Stimulated activated CD8-positive, alpha-beta memory T cell treated with anti-CD3 and anti-CD28 coated beads, Interleukin-4, amount 100 ng/mL, for 4 hours (primary cell): Measurements from ENCODE around the gene NKX2-3.

ENCODE experiments used
- DNase-seq, 2 donors: peaks; one replicate each; pipeline ENCODE4 v3.0.0-alpha.2; 2020; ENCODE audit warnings: low read depth in 2 of 2, low spot score in 1 of 2

NKX2-3 gene

DNA sequence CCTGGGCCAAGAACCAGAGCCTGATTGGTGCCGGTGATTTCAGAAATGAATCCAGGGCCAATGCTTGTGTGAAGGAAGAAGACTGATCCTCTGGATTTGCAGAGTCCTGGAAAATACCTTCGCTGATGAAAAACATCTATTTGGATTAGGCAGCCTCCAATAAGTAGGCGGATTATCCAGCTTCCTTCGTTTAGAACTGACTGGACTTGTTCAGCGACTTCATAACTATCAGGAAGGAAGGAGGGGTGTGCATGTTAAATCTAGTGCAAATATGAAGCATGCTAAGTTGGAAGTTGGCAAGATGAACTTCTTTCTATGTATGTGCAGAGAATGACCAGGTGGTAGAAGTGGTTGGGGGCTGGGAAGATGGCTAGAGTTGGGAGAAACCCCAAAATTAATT is 41.0 kb downstream of the NKX2-3 start:
- DNase-seq = no peak

DNA sequence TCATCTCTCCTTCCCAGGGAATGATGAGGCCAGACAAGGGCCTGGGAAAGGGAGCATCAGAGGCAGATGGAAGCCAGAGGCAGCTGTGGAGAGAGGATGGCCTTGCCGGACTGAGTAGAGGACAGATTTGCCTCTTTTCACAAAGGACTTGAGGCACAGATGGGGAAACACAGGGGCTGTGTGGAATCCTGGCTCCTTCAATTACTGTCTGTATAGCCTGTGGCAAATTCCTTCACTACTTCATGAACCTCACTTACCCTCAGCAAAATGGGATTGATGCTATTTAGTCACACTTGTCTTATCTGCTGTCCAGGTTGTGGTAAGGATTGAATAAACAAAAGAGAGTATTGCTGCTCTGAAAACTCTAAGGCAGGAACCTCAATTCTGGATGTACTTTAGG is 47.2 kb downstream of the NKX2-3 start:
- DNase-seq = no peak

DNA sequence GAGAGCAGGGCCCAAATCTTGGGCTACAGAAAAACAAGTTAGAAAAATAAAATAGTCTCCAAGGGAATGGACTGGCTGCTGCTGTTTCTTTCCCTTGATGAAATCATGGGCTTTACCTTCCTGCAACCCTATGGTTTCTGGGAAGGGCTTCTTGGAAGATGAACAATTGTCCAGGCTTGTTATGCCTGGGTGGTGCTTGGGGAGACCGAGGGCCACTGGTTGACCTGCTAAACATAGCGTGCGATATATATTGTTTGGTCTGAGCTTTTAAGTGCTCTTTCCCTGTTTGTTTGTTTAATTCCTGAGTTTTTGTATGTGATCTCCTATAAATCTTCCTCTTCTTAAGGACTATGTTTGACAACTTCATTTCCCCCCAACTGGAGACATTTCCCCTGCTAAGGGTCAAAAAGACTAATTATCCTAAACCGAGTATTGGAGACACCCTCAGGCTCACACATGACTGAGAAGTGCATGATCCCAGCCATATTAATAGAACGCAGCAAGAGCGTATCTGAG is 49.6 kb downstream of the NKX2-3 start:
- no peak for DNase-seq

DNA sequence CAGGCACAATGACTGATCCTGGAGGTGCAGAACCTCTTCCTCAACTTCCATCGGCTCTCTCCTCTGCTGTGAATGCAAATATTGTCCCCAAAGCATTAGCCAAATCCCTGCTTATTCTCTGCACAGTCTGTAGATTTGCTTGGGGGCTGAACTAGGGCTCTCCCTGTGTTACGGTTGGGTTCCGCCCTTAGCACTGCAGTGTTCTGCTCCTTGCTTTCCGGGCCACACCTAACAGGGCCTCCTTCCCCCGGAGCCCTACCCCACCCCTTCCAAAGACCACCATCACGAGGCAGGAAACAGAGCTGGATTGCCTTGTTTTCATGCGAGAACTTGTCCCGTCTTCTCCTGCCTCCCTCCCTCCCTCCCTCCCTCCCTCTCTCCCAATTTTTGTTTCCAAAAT is 50.9 kb downstream of the NKX2-3 start:
- DNase-seq = no peak
